ENCODE results near the gene KLF8. TPM values are rescaled to one million over a fixed set of nuclear protein-coding genes. Genes with fewer than 3 reads are reported as not detected.

KLF8 gene
- polyA plus RNA-seq, 1 of the 3 experiments (the other 2 are of a cell fraction) = 0.16 TPM

DNA sequence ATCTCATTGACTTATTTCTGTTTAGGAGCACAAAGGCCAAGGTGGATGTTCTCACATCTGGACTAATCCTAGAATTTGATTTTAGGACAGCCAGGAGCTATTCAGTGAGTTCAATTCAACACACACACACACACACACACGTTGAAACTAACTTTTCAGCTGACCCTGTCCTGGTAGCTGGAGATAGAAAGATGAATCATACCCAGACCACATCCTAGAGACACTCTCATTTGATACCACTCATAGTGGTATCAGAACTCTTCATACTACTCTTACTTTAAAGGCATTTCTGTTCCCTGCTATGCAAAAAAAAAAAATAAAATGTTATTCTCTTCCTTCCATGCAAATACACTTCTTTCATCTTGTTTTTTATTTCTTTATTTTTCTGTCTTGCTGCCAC is 36.7 kb downstream of the KLF8 start:
- no peaks in the 10 kb centered on the region for H3K9me2 ChIP-seq
- H4K20me1 ChIP-seq (ENCODE audit: insufficient read depth) = no peaks in the 10 kb centered on the region
- H3K36me3 ChIP-seq (replicated peaks in 1 of 2; ENCODE audit: control insufficient read depth in 1 of 2, insufficient read depth in 2 of 2, low read length in 1 of 2) = no peaks in the 10 kb centered on the region
- TF ChIP-seq, protein P1, sequence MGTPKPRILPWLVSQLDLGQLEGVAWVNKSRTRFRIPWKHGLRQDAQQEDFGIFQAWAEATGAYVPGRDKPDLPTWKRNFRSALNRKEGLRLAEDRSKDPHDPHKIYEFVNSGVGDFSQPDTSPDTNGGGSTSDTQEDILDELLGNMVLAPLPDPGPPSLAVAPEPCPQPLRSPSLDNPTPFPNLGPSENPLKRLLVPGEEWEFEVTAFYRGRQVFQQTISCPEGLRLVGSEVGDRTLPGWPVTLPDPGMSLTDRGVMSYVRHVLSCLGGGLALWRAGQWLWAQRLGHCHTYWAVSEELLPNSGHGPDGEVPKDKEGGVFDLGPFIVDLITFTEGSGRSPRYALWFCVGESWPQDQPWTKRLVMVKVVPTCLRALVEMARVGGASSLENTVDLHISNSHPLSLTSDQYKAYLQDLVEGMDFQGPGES (IDR thresholded peaks at IDR 0.05; ENCODE audit: low read depth, low read length) = no peak
- TF ChIP-seq GATA2 (CRISPR knock-in tag; IDR thresholded peaks at IDR 0.05) = no peak
- no peak for TF ChIP-seq TEAD4 (IDR thresholded peaks at IDR 0.05; ENCODE audit: borderline replicate concordance, insufficient read depth)
- TF ChIP-seq, protein P2, sequence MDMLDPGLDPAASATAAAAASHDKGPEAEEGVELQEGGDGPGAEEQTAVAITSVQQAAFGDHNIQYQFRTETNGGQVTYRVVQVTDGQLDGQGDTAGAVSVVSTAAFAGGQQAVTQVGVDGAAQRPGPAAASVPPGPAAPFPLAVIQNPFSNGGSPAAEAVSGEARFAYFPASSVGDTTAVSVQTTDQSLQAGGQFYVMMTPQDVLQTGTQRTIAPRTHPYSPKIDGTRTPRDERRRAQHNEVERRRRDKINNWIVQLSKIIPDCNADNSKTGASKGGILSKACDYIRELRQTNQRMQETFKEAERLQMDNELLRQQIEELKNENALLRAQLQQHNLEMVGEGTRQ (IDR thresholded peaks at IDR 0.05; ENCODE audit: borderline replicate concordance, low read depth, low read length) = no peak
- TF ChIP-seq, protein P3, sequence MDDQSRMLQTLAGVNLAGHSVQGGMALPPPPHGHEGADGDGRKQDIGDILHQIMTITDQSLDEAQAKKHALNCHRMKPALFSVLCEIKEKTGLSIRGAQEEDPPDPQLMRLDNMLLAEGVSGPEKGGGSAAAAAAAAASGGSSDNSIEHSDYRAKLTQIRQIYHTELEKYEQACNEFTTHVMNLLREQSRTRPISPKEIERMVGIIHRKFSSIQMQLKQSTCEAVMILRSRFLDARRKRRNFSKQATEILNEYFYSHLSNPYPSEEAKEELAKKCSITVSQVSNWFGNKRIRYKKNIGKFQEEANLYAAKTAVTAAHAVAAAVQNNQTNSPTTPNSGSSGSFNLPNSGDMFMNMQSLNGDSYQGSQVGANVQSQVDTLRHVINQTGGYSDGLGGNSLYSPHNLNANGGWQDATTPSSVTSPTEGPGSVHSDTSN (IDR thresholded peaks at IDR 0.05) = no peak
- TF ChIP-seq POLR2AphosphoS5 (IDR thresholded peaks at IDR 0.05; ENCODE audit: low read depth, low read length) = no peak
- no peak overlapping the region for H3K4me2 ChIP-seq
- no peaks in the 10 kb centered on the region for H3K79me2 ChIP-seq (ENCODE audit: insufficient read depth)
- H2AFZ ChIP-seq (ENCODE audit: low read depth) = no peak overlapping the region
- ChIA-PET CTCF (no interaction called here), POLR2A (no interaction called here)
- H3K9ac ChIP-seq = no peak overlapping the region
- no peak overlapping the region for H3K27ac ChIP-seq (ENCODE audit: low read depth in 2 of 2, low read length in 1 of 2)
- no peaks in the 10 kb centered on the region for H3K4me1 ChIP-seq (ENCODE audit: control insufficient read depth in 1 of 2, insufficient read depth in 2 of 2, low read depth in 1 of 2, low read length in 1 of 2)
- H3F3A ChIP-seq (replicated peaks; ENCODE audit: insufficient read depth) = no peaks in the 10 kb centered on the region
- WGBS (ENCODE audit: low lambda C conversion rate) = 0% methylated on average over 1 of the region's 1 CpG
- H3K4me3 ChIP-seq (ENCODE audit: low read depth in 2 of 2, low read length in 1 of 2) = no peak overlapping the region
- H3K27me3 ChIP-seq (ENCODE audit: insufficient read depth) = no peaks in the 10 kb centered on the region
- no peak for DNase-seq
- no peaks in the 10 kb centered on the region for H3K9me3 ChIP-seq

DNA sequence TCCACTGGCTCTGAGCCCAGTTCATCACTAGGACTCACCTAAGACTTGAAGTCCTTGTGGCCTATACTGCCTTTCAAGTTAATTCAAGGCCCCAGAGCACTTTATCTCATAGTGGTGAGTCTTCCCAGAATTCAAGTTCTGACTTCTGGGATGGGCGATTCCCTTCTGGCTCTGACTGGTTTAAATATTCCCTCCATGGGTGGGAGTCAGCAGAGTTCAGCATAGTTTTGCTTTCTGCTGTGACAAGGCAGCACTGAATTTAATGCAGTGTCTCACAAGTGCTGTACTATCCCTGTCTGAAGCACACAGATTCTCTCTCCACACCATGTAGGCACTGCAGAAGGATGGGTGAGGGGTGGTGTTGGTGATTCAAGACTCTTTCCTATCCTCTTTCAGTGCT is 46.5 kb downstream of the KLF8 start:
- H4K20me1 ChIP-seq (ENCODE audit: insufficient read depth) = no peaks in the 10 kb centered on the region
- no peak overlapping the region for H3K9ac ChIP-seq
- H3F3A ChIP-seq (replicated peaks; ENCODE audit: insufficient read depth) = no peaks in the 10 kb centered on the region
- ChIA-PET POLR2A (no interaction called here), CTCF (no interaction called here)
- no peaks in the 10 kb centered on the region; the same call in 1 of the 2 replicates for H3K27me3 ChIP-seq (ENCODE audit: insufficient read depth)
- H3K4me3 ChIP-seq (ENCODE audit: low read depth in 2 of 2, low read length in 1 of 2) = no peak overlapping the region
- no peak overlapping the region for H2AFZ ChIP-seq (ENCODE audit: low read depth)
- no peaks in the 10 kb centered on the region for H3K79me2 ChIP-seq (ENCODE audit: insufficient read depth)
- TF ChIP-seq, protein P4, sequence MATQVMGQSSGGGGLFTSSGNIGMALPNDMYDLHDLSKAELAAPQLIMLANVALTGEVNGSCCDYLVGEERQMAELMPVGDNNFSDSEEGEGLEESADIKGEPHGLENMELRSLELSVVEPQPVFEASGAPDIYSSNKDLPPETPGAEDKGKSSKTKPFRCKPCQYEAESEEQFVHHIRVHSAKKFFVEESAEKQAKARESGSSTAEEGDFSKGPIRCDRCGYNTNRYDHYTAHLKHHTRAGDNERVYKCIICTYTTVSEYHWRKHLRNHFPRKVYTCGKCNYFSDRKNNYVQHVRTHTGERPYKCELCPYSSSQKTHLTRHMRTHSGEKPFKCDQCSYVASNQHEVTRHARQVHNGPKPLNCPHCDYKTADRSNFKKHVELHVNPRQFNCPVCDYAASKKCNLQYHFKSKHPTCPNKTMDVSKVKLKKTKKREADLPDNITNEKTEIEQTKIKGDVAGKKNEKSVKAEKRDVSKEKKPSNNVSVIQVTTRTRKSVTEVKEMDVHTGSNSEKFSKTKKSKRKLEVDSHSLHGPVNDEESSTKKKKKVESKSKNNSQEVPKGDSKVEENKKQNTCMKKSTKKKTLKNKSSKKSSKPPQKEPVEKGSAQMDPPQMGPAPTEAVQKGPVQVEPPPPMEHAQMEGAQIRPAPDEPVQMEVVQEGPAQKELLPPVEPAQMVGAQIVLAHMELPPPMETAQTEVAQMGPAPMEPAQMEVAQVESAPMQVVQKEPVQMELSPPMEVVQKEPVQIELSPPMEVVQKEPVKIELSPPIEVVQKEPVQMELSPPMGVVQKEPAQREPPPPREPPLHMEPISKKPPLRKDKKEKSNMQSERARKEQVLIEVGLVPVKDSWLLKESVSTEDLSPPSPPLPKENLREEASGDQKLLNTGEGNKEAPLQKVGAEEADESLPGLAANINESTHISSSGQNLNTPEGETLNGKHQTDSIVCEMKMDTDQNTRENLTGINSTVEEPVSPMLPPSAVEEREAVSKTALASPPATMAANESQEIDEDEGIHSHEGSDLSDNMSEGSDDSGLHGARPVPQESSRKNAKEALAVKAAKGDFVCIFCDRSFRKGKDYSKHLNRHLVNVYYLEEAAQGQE (IDR thresholded peaks at IDR 0.05; ENCODE audit: low read depth, low read length) = no peak
- no peak for TF ChIP-seq RFX5 (IDR thresholded peaks at IDR 0.05; ENCODE audit: low read length)
- no peak for TF ChIP-seq GATA2 (CRISPR knock-in tag; IDR thresholded peaks at IDR 0.05)
- no peak for TF ChIP-seq TAF1 (IDR thresholded peaks at IDR 0.05; ENCODE audit: borderline replicate concordance, low read depth, low read length)
- TF ChIP-seq, protein P5, sequence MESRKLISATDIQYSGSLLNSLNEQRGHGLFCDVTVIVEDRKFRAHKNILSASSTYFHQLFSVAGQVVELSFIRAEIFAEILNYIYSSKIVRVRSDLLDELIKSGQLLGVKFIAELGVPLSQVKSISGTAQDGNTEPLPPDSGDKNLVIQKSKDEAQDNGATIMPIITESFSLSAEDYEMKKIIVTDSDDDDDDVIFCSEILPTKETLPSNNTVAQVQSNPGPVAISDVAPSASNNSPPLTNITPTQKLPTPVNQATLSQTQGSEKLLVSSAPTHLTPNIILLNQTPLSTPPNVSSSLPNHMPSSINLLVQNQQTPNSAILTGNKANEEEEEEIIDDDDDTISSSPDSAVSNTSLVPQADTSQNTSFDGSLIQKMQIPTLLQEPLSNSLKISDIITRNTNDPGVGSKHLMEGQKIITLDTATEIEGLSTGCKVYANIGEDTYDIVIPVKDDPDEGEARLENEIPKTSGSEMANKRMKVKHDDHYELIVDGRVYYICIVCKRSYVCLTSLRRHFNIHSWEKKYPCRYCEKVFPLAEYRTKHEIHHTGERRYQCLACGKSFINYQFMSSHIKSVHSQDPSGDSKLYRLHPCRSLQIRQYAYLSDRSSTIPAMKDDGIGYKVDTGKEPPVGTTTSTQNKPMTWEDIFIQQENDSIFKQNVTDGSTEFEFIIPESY (IDR thresholded peaks at IDR 0.05; ENCODE audit: borderline replicate concordance, low read depth) = no peak
- TF ChIP-seq, protein P3 (IDR thresholded peaks at IDR 0.05) = no peak
- no peaks in the 10 kb centered on the region for H3K36me3 ChIP-seq (replicated peaks in 1 of 2; ENCODE audit: control insufficient read depth in 1 of 2, insufficient read depth in 2 of 2, low read length in 1 of 2)
- H3K9me3 ChIP-seq = no peaks in the 10 kb centered on the region
- no peak overlapping the region for H3K27ac ChIP-seq (ENCODE audit: low read depth in 2 of 2, low read length in 1 of 2)
- no peaks in the 10 kb centered on the region for H3K9me2 ChIP-seq
- no peak overlapping the region for H3K4me2 ChIP-seq
- no peak for DNase-seq
- no peaks in the 10 kb centered on the region for H3K4me1 ChIP-seq (ENCODE audit: control insufficient read depth in 1 of 2, insufficient read depth in 2 of 2, low read depth in 1 of 2, low read length in 1 of 2)
- WGBS (ENCODE audit: low lambda C conversion rate) = 0% methylated on average over 1 of the region's 1 CpG

All from SK-N-SH (cell line).